ENCODE measurements around the gene HASPIN. TPM values are rescaled to one million over a fixed set of nuclear protein-coding genes. Genes with fewer than 3 reads are reported as not detected.

Gene HASPIN
- total RNA-seq, 1 experiment from 2014 or later: 30.1 TPM

GRCh38 chr17:3738562-3739295, 15.0 kb downstream of the HASPIN start:
- Histone ChIP-seq H3K27ac (ENCODE audit: low read depth, low read length, poor library complexity, severe bottlenecking) (no peak overlapping the region), H3K4me3 (ENCODE audit: low read depth, low read length, poor library complexity, severe bottlenecking) (no peak overlapping the region), H3K9me3 (ENCODE audit: low read depth, low read length, poor library complexity, severe bottlenecking) (no peaks in the 10 kb centered on the region), H3K27me3 (replicated peaks; ENCODE audit: insufficient read depth, low read depth, low read length, poor library complexity) (no peaks in the 10 kb centered on the region), H3K36me3 (ENCODE audit: insufficient read depth, low read length, poor library complexity, severe bottlenecking) (no peaks in the 10 kb centered on the region), H3K4me1 (ENCODE audit: insufficient read depth, low read length, poor library complexity, severe bottlenecking) (no peaks in the 10 kb centered on the region)
- CTCF ChIA-PET: interaction anchor here (0.6 to 1.8 kb wide), 5 partner anchors 11 to 107 kb away, joined by 3 to 17 read pairs (median 5); partner anchors contain the start of gene NCBP3
- DNase-seq (ENCODE audit: low spot score): no peak
- no TSS peak for BruUV-seq (replicated peaks)
- intact Hi-C loops (cut with micrococcal nuclease; ENCODE audit: unreplicated experiment): loop anchor here (5.0 to 10.0 kb wide), 3 partner anchors 64 to 269 kb away; partner anchors contain the start of genes ITGAE and P2RX1
- POLR2A ChIA-PET (ENCODE audit: low non-redundant PET): no interaction called here
- TF ChIP-seq CTCF (conservative IDR thresholded peaks at IDR 0.05; ENCODE audit: low read depth, low read length) (no peak), EZH2 (IDR thresholded peaks at IDR 0.05; ENCODE audit: borderline replicate concordance, low read depth, low read length, poor library complexity, severe bottlenecking) (no peak)

- intact Hi-C loops (cut with micrococcal nuclease; ENCODE audit: unreplicated experiment): loop anchor here (5.0 to 10.0 kb wide), 3 partner anchors 63 to 268 kb away; partner anchors contain the start of genes ITGAE and P2RX1
- Histone ChIP-seq H3K36me3 (ENCODE audit: insufficient read depth, low read length, poor library complexity, severe bottlenecking) (no peaks in the 10 kb centered on the region), H3K4me1 (ENCODE audit: insufficient read depth, low read length, poor library complexity, severe bottlenecking) (no peaks in the 10 kb centered on the region), H3K4me3 (ENCODE audit: low read depth, low read length, poor library complexity, severe bottlenecking) (no peak overlapping the region), H3K9me3 (ENCODE audit: low read depth, low read length, poor library complexity, severe bottlenecking) (no peaks in the 10 kb centered on the region), H3K27ac (ENCODE audit: low read depth, low read length, poor library complexity, severe bottlenecking) (no peak overlapping the region), H3K27me3 (replicated peaks; ENCODE audit: insufficient read depth, low read depth, low read length, poor library complexity) (no peaks in the 10 kb centered on the region)
- POLR2A ChIA-PET (ENCODE audit: low non-redundant PET): no interaction called here
- CTCF ChIA-PET: interaction anchor here (0.6 kb wide), 2 partner anchors 19 to 86 kb away, joined by 7 to 17 read pairs; no protein-coding TSS in a partner anchor
- TF ChIP-seq EZH2 (IDR thresholded peaks at IDR 0.05; ENCODE audit: borderline replicate concordance, low read depth, low read length, poor library complexity, severe bottlenecking): no peak
- no peak for TF ChIP-seq CTCF (conservative IDR thresholded peaks at IDR 0.05; ENCODE audit: low read depth, low read length)
- DNase-seq (ENCODE audit: low spot score): no peak
- BruUV-seq (replicated peaks): no TSS peak
Observed at GRCh38 chr17:3739422-3740124, 15.9 kb downstream of the HASPIN start.

- BruUV-seq (replicated peaks): no TSS peak
- ChIA-PET CTCF (interaction anchor here (0.6 kb wide), 1 partner anchor 20 kb away, joined by 7 read pairs; no protein-coding TSS in a partner anchor), POLR2A (ENCODE audit: low non-redundant PET) (interaction anchor here (0.6 kb wide), 1 partner anchor 41 kb away, joined by 9 read pairs; no protein-coding TSS in a partner anchor)
- Histone ChIP-seq H3K9me3 (ENCODE audit: low read depth, low read length, poor library complexity, severe bottlenecking) (no peaks in the 10 kb centered on the region), H3K4me3 (ENCODE audit: low read depth, low read length, poor library complexity, severe bottlenecking) (no peak overlapping the region), H3K36me3 (ENCODE audit: insufficient read depth, low read length, poor library complexity, severe bottlenecking) (no peaks in the 10 kb centered on the region), H3K27me3 (replicated peaks; ENCODE audit: insufficient read depth, low read depth, low read length, poor library complexity) (no peaks in the 10 kb centered on the region), H3K4me1 (ENCODE audit: insufficient read depth, low read length, poor library complexity, severe bottlenecking) (no peaks in the 10 kb centered on the region), H3K27ac (ENCODE audit: low read depth, low read length, poor library complexity, severe bottlenecking) (no peak overlapping the region)
- no peak for DNase-seq (ENCODE audit: low spot score)
- TF ChIP-seq CTCF (conservative IDR thresholded peaks at IDR 0.05; ENCODE audit: low read depth, low read length): no peak
- no peak for TF ChIP-seq EZH2 (IDR thresholded peaks at IDR 0.05; ENCODE audit: borderline replicate concordance, low read depth, low read length, poor library complexity, severe bottlenecking)
- intact Hi-C loops (cut with micrococcal nuclease; ENCODE audit: unreplicated experiment): no loop called here
Observed at GRCh38 chr17:3740611-3741073, 16.9 kb downstream of the HASPIN start.

Measured in A673 (cell line).